ENCODE measurements around the gene KCTD2. TPM values are rescaled to one million over a fixed set of nuclear protein-coding genes. Genes with fewer than 3 reads are reported as not detected.

Gene KCTD2
- total and polyA plus RNA-seq, 9 of the 15 experiments (the other 6 are each of a cell fraction or from before 2014, with no cell fraction given): 1.7 to 32.9 (median 15.8) TPM

GRCh38 chr17:75087558-75088453 is 40.8 kb downstream of the KCTD2 start, which contains the start of gene SLC16A5 (continued):
- TF ChIP-seq MYNN (IDR thresholded peaks at IDR 0.05): no peak
- no peak for TF ChIP-seq MYNN (CRISPR knock-in tag; IDR thresholded peaks at IDR 0.05)
- TF ChIP-seq DEAF1 (CRISPR knock-in tag; IDR thresholded peaks at IDR 0.05): no peak
- no peak for TF ChIP-seq NUFIP1 (IDR thresholded peaks at IDR 0.05; ENCODE audit: partially characterized antibody)
- no peak for TF ChIP-seq CTCFL (IDR thresholded peaks at IDR 0.05; ENCODE audit: borderline replicate concordance, insufficient read depth, low read depth, low read length, poor library complexity, severe bottlenecking)
- TF ChIP-seq ZNF165 (CRISPR knock-in tag; IDR thresholded peaks at IDR 0.05; ENCODE audit: borderline replicate concordance): no peak
- no peak for TF ChIP-seq ZNF445 (CRISPR knock-in tag; IDR thresholded peaks at IDR 0.05; ENCODE audit: low read depth)
- TF ChIP-seq ZNF609 (CRISPR knock-in tag; IDR thresholded peaks at IDR 0.05; ENCODE audit: borderline replicate concordance): no peak
- TF ChIP-seq ZNF75A (CRISPR knock-in tag; IDR thresholded peaks at IDR 0.05): no peak
- no peak for TF ChIP-seq ZNF3 (CRISPR knock-in tag; IDR thresholded peaks at IDR 0.05)
- TF ChIP-seq ID3 (CRISPR knock-in tag; IDR thresholded peaks at IDR 0.05): no peak
- 0 out of 2 replicates have a peak, but pooled peaks have one; percentile 21 for TF ChIP-seq ID3 (tag; IDR thresholded peaks at IDR 0.05)
- peak; percentile 70 for TF ChIP-seq ZFX (CRISPR knock-in tag; IDR thresholded peaks at IDR 0.05)
- no peak for TF ChIP-seq PURB (CRISPR knock-in tag; IDR thresholded peaks at IDR 0.05; ENCODE audit: low read depth)
- no peak for TF ChIP-seq ZNF77 (CRISPR knock-in tag; IDR thresholded peaks at IDR 0.05)
- TF ChIP-seq U2AF2 (optimal IDR thresholded peaks at IDR 0.05; ENCODE audit: low read depth, low read length): no peak
- TF ChIP-seq PML (IDR thresholded peaks at IDR 0.05; ENCODE audit: low read length): no peak
- TF ChIP-seq ZNF217 (CRISPR knock-in tag; IDR thresholded peaks at IDR 0.05): no peak
- TF ChIP-seq ZFP36 (IDR thresholded peaks at IDR 0.05; ENCODE audit: low read depth, low read length, partially characterized antibody): no peak
- TF ChIP-seq STAT5B (CRISPR knock-in tag; IDR thresholded peaks at IDR 0.05): no peak
